CD4-positive, alpha-beta T cell treated with Interleukin-10 for 1 hour (primary cell): ENCODE measurements around the gene OLFML2B.

Source experiments
- DNase-seq: peaks from one replicate; pipeline ENCODE4 v3.0.0-alpha.2; 2020

The OLFML2B gene

GRCh38 chr1:162004441-162004950 is 19.2 kb downstream of the OLFML2B start:
- DNase-seq = no peak

- no peak for DNase-seq
These were observed 19.8 kb downstream of the OLFML2B start for GRCh38 chr1:162003830-162004215.

- DNase-seq = no peak
These were observed 20.4 kb downstream of the OLFML2B start for GRCh38 chr1:162003061-162003829.

GRCh38 chr1:162000053-162000420 is 23.6 kb downstream of the OLFML2B start:
- DNase-seq = no peak

GRCh38 chr1:161999301-162000052 is 24.2 kb downstream of the OLFML2B start:
- no peak for DNase-seq

GRCh38 chr1:161998811-161999210 is 24.9 kb downstream of the OLFML2B start:
- DNase-seq = no peak

- DNase-seq = no peak
These were observed 26.5 kb downstream of the OLFML2B start for GRCh38 chr1:161997152-161997551.

GRCh38 chr1:161994175-161994668 is 29.4 kb downstream of the OLFML2B start:
- no peak for DNase-seq

GRCh38 chr1:161993576-161993975 is 30.1 kb downstream of the OLFML2B start:
- DNase-seq = no peak

- no peak for DNase-seq
These were observed 33.9 kb downstream of the OLFML2B start for GRCh38 chr1:161989786-161990185.

- no peak for DNase-seq
These were observed 34.6 kb downstream of the OLFML2B start for GRCh38 chr1:161989108-161989507.

- DNase-seq = no peak
These were observed 35.3 kb downstream of the OLFML2B start for GRCh38 chr1:161988413-161988812.

GRCh38 chr1:161987872-161988271 is 35.8 kb downstream of the OLFML2B start:
- DNase-seq = no peak

- no peak for DNase-seq
These were observed 36.4 kb downstream of the OLFML2B start for GRCh38 chr1:161987303-161987702.

GRCh38 chr1:161986328-161986727 is 37.3 kb downstream of the OLFML2B start:
- no peak for DNase-seq

- DNase-seq = no peak
These were observed 38.3 kb downstream of the OLFML2B start for GRCh38 chr1:161985301-161985822.

GRCh38 chr1:161983725-161984124 is 39.9 kb downstream of the OLFML2B start:
- DNase-seq = no peak

GRCh38 chr1:161982917-161983316 is 40.8 kb downstream of the OLFML2B start:
- no peak for DNase-seq

- no peak for DNase-seq
These were observed 41.2 kb downstream of the OLFML2B start for GRCh38 chr1:161982507-161982895.

- DNase-seq = no peak
These were observed 41.7 kb downstream of the OLFML2B start for GRCh38 chr1:161981735-161982506.

GRCh38 chr1:161981126-161981525 is 42.5 kb downstream of the OLFML2B start:
- no peak for DNase-seq

GRCh38 chr1:161978011-161978790 is 45.5 kb downstream of the OLFML2B start:
- DNase-seq = no peak
